Neural cell (in vitro differentiated cells): ENCODE data around the gene POU4F2. TPM values are rescaled to one million over a fixed set of nuclear protein-coding genes. Genes with fewer than 3 reads are reported as not detected.
A peak's percentile ranks its signal among the peaks of the same experiment; 100 is the strongest.

Source experiments
- H2AFZ ChIP-seq: fragments of 200-600, 300-800 bp; sonication (generic), shearing (Covaris generic); 2 replicates; pipeline ENCODE4 v1.6.0; 2014; ENCODE audit warnings: low read depth, mild to moderate bottlenecking, antibody characterized with exemption, low read length, moderate library complexity
- H3F3A ChIP-seq: fragments of 200-600 bp; shearing (Covaris generic); 2 replicates; pipeline ENCODE4 v1.6.1; 2016; ENCODE audit warnings: mild to moderate bottlenecking, moderate library complexity, mixed read lengths, antibody characterized with exemption, low read length; ENCODE audit not compliant: insufficient read depth, poor library complexity, severe bottlenecking
- H3K27ac ChIP-seq: fragments of 200-600, 300-800 bp; sonication (generic), shearing (Covaris generic); 2 replicates; pipeline ENCODE4 v1.5.1; 2014; ENCODE audit warnings: mild to moderate bottlenecking, low read length, moderate library complexity
- H3K27me3 ChIP-seq: fragments of 300-800, 200-600 bp; sonication (generic), shearing (Covaris generic); 2 replicates; pipeline ENCODE4 v1.6.0; 2014; ENCODE audit warnings: mild to moderate bottlenecking, low read depth, low read length, moderate library complexity; ENCODE audit not compliant: insufficient read depth
- H3K36me3 ChIP-seq: fragments of 300-800, 200-600 bp; sonication (generic), shearing (Covaris generic); 2 replicates; pipeline ENCODE4 v1.5.1; 2014; ENCODE audit warnings: mild to moderate bottlenecking, antibody characterized with exemption, low read length, moderate library complexity; ENCODE audit not compliant: insufficient read depth
- H3K4me2 ChIP-seq: fragments of 300-800, 200-600 bp; sonication (generic), shearing (Covaris generic); 2 replicates; pipeline ENCODE4 v1.6.0; 2014; ENCODE audit warnings: mild to moderate bottlenecking, low read length
- H3K4me3 ChIP-seq: fragments of 300-800, 200-600 bp; sonication (generic), shearing (Covaris generic); 2 replicates; pipeline ENCODE4 v1.5.1; 2014; ENCODE audit warnings: mild to moderate bottlenecking, low read length, moderate library complexity
- H3K79me2 ChIP-seq: fragments of 200-600 bp; shearing (Covaris generic); replicated peaks from 2 replicates; pipeline ENCODE4 v1.6.0; 2014; ENCODE audit warnings: mild to moderate bottlenecking, low read length, moderate library complexity; ENCODE audit not compliant: insufficient read depth
- H3K9ac ChIP-seq: fragments of 300-800, 200-600 bp; sonication (generic), shearing (Covaris generic); 2 replicates; pipeline ENCODE4 v1.6.1; 2016; ENCODE audit warnings: mild to moderate bottlenecking, low read length, mixed read lengths
- H3K9me2 ChIP-seq: fragments of 200-600 bp; shearing (Covaris generic); 2 replicates; pipeline ENCODE4 v1.6.1; 2016; ENCODE audit warnings: mild to moderate bottlenecking, low read length, mixed read lengths; ENCODE audit not compliant: insufficient read depth
- H3K9me3 ChIP-seq: fragments of 200-600, 300-800 bp; sonication (generic), shearing (Covaris generic); 2 replicates; pipeline ENCODE4 v1.6.1; 2016; ENCODE audit warnings: mild to moderate bottlenecking, mixed run types, low read length, moderate library complexity, mixed read lengths
- H4K20me1 ChIP-seq: fragments of 200-600 bp; shearing (Covaris generic); 2 replicates; pipeline ENCODE4 v1.6.1; 2016; ENCODE audit warnings: mild to moderate bottlenecking, mixed run types; ENCODE audit not compliant: insufficient read depth
- EP300 ChIP-seq: fragments of 450-650 bp; conservative IDR thresholded peaks from 2 replicates; pipeline ENCODE4 v1.6.1; 2014; ENCODE audit warnings: antibody characterized with exemption, mild to moderate bottlenecking, moderate library complexity; ENCODE audit not compliant: poor library complexity, severe bottlenecking
- EZH2 ChIP-seq: fragments of 200-600, 300-800 bp; shearing (Covaris generic), sonication (generic); IDR thresholded peaks from 2 replicates; pipeline ENCODE4 v1.6.1; 2014; ENCODE audit warnings: antibody characterized with exemption, low read length, borderline replicate concordance, mild to moderate bottlenecking; ENCODE audit not compliant: insufficient read depth, poor library complexity, severe bottlenecking
- MXI1 ChIP-seq: fragments of 450-650 bp; conservative IDR thresholded peaks from 2 replicates; pipeline ENCODE4 v1.6.1; 2014; ENCODE audit warnings: antibody characterized with exemption, mild to moderate bottlenecking; ENCODE audit not compliant: poor library complexity, severe bottlenecking
- POLR2AphosphoS5 ChIP-seq: IDR thresholded peaks from 2 replicates; pipeline ENCODE4 v1.6.1; 2012
- RAD21 ChIP-seq: fragments of 450-650 bp; conservative IDR thresholded peaks from 2 replicates; pipeline ENCODE4 v1.6.1; 2014; ENCODE audit warnings: antibody characterized with exemption, mild to moderate bottlenecking, moderate library complexity
- SMC3 ChIP-seq: fragments of 450-650 bp; conservative IDR thresholded peaks from 2 replicates; pipeline ENCODE4 v1.6.1; 2014; ENCODE audit warnings: antibody characterized with exemption, mild to moderate bottlenecking, moderate library complexity; ENCODE audit not compliant: poor library complexity
- TAF1 ChIP-seq: IDR thresholded peaks from 2 replicates; pipeline ENCODE4 v1.6.1; 2012; ENCODE audit warnings: low read depth
- polyA plus RNA-seq: library from polyadenylated mRNA; depleted of rRNA; stranded (reverse); fragments of >200 nt; gene quantifications from 2 replicates; pipeline ENCODE4 v1.2.3, GENCODE V29; 2014
- TF ChIP-seq, protein P1 (sequence below): fragments of 450-650 bp; IDR thresholded peaks from 2 replicates; pipeline ENCODE4 v1.5.1; 2014; ENCODE audit warnings: antibody characterized with exemption, mild to moderate bottlenecking, moderate library complexity; ENCODE audit not compliant: poor library complexity, severe bottlenecking
- TF ChIP-seq, protein P2 (sequence below): IDR thresholded peaks from 2 replicates; pipeline ENCODE4 v1.6.1; 2012; ENCODE audit warnings: borderline replicate concordance

The POU4F2 gene
- polyA plus RNA-seq, 1 donor from 2014 or later: not detected

DNA sequence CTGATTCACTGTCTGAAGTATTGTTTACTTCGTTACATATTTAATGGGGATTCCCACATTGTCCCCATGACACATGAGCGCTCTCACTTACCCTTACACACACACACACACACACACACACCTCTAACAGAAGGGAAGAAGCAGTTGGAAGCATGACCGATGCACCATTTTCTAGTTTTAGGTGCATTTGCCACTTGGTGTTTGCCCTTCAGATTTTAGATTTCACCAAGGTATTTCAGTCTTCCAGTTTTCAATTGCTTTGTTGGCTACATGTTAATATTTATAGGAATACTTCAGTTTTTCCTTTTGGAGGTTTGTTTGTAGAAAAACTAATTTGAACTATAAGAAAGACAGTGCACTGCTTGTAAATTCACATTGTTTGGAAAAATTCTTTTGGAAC lies 3.1 kb downstream of the POU4F2 start:
- no peak for TF ChIP-seq EP300
- peak; percentile 5 for TF ChIP-seq POLR2AphosphoS5
- Histone ChIP-seq H3K4me2 (no peak overlapping the region), H3K27ac (no peak overlapping the region), H4K20me1 (no peaks in the 10 kb centered on the region), H3K27me3 (peaks cover 100% of the 10 kb centered on the region), H3K9me3 (no peaks in the 10 kb centered on the region), H3K36me3 (no peaks in the 10 kb centered on the region), H3K9ac (no peak overlapping the region), H3K79me2 (no peaks in the 10 kb centered on the region), H2AFZ (no peak overlapping the region), H3F3A (no peaks in the 10 kb centered on the region), H3K9me2 (no peaks in the 10 kb centered on the region), H3K4me3 (no peak overlapping the region)

DNA sequence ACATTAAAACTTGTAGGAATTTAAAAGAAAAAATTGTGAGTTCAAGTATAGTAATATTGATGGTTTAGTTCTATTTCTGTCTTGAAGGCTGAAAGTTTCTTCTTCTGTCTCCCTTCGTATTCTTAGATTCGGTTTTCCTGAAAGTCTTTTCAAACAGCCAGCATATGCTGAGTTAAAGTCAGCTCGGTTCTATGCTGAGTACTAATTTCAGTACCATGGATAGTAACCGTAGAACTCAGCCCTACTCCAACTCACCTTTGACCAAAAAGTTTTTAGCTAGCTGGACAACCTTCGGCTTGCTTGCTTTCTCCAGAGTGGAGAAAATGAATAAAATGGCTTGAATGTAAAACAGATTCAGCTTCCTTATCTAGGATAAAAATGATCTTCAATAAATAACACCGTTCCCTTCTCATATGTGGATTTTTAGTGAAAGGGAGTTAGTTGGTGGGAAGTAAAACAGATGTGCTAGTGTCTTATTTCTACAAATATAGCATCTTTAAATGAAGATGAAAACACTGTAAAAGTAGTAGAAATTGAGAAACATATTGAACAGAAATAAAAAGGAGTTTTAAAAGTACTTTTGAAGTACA lies 5.2 kb downstream of the POU4F2 start:
- TF ChIP-seq, protein P1, sequence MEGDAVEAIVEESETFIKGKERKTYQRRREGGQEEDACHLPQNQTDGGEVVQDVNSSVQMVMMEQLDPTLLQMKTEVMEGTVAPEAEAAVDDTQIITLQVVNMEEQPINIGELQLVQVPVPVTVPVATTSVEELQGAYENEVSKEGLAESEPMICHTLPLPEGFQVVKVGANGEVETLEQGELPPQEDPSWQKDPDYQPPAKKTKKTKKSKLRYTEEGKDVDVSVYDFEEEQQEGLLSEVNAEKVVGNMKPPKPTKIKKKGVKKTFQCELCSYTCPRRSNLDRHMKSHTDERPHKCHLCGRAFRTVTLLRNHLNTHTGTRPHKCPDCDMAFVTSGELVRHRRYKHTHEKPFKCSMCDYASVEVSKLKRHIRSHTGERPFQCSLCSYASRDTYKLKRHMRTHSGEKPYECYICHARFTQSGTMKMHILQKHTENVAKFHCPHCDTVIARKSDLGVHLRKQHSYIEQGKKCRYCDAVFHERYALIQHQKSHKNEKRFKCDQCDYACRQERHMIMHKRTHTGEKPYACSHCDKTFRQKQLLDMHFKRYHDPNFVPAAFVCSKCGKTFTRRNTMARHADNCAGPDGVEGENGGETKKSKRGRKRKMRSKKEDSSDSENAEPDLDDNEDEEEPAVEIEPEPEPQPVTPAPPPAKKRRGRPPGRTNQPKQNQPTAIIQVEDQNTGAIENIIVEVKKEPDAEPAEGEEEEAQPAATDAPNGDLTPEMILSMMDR: no peak
- TF ChIP-seq SMC3 (no peak), EP300 (no peak), TAF1 (no peak), MXI1 (no peak), POLR2AphosphoS5 (no peak)
- TF ChIP-seq, protein P2, sequence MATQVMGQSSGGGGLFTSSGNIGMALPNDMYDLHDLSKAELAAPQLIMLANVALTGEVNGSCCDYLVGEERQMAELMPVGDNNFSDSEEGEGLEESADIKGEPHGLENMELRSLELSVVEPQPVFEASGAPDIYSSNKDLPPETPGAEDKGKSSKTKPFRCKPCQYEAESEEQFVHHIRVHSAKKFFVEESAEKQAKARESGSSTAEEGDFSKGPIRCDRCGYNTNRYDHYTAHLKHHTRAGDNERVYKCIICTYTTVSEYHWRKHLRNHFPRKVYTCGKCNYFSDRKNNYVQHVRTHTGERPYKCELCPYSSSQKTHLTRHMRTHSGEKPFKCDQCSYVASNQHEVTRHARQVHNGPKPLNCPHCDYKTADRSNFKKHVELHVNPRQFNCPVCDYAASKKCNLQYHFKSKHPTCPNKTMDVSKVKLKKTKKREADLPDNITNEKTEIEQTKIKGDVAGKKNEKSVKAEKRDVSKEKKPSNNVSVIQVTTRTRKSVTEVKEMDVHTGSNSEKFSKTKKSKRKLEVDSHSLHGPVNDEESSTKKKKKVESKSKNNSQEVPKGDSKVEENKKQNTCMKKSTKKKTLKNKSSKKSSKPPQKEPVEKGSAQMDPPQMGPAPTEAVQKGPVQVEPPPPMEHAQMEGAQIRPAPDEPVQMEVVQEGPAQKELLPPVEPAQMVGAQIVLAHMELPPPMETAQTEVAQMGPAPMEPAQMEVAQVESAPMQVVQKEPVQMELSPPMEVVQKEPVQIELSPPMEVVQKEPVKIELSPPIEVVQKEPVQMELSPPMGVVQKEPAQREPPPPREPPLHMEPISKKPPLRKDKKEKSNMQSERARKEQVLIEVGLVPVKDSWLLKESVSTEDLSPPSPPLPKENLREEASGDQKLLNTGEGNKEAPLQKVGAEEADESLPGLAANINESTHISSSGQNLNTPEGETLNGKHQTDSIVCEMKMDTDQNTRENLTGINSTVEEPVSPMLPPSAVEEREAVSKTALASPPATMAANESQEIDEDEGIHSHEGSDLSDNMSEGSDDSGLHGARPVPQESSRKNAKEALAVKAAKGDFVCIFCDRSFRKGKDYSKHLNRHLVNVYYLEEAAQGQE: peak; percentile 72
- Histone ChIP-seq H3K36me3 (no peaks in the 10 kb centered on the region), H3K27ac (no peak overlapping the region), H3K9ac (no peak overlapping the region), H3K9me2 (no peaks in the 10 kb centered on the region), H3F3A (no peaks in the 10 kb centered on the region), H3K4me3 (no peak overlapping the region), H3K9me3 (no peaks in the 10 kb centered on the region), H3K27me3 (peaks cover 100% of the 10 kb centered on the region), H3K4me2 (no peak overlapping the region), H2AFZ (no peak overlapping the region), H4K20me1 (no peaks in the 10 kb centered on the region), H3K79me2 (no peaks in the 10 kb centered on the region)

DNA sequence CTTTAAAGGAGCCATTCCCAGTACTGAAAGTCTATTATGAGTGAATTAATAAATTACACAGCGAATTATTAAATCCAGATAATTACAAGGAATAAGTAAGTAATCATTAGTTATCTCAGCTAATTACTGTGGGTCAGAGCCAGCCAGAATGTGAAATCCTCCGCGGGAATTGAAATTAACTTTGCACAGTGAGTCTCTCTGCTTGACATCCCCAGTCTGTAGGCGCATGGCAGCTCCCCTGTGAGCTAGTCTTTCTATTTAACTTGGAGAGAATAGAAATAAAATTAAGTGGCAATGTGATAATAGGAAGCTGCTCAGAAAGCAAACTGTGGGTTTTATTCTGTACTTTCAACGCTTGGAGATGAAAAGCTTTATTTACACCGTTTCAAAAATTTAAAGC lies 7.2 kb downstream of the POU4F2 start:
- Histone ChIP-seq H2AFZ (no peak overlapping the region), H4K20me1 (no peaks in the 10 kb centered on the region), H3K9me2 (no peaks in the 10 kb centered on the region), H3K9ac (no peak overlapping the region), H3F3A (no peaks in the 10 kb centered on the region), H3K36me3 (no peaks in the 10 kb centered on the region), H3K27ac (no peak overlapping the region), H3K4me2 (no peak overlapping the region), H3K4me3 (no peak overlapping the region), H3K9me3 (no peaks in the 10 kb centered on the region), H3K79me2 (no peaks in the 10 kb centered on the region), H3K27me3 (peaks cover 100% of the 10 kb centered on the region)
- TF ChIP-seq, protein P2: no peak
- TF ChIP-seq TAF1: no peak
- TF ChIP-seq EP300: no peak
- no peak for TF ChIP-seq EZH2
- TF ChIP-seq RAD21: no peak
- no peak for TF ChIP-seq MXI1
- TF ChIP-seq POLR2AphosphoS5: no peak
- TF ChIP-seq SMC3: no peak
- TF ChIP-seq, protein P1: no peak
